Endometrial microvascular endothelial cells (primary cell): ENCODE data around the gene TRIM67. TPM values are rescaled to one million over a fixed set of nuclear protein-coding genes. Genes with fewer than 3 reads are reported as not detected.

Experiments used
- in situ Hi-C: cut with HindIII; loops from 2 replicates; pipeline ENCODE4 v1.10.0; 2017; ENCODE audit warnings: low sequenced_read_pairs, low pct_unique_long_range_greater_than_20kb; ENCODE audit errors: inconsistent ontology term
- total RNA-seq: library from RNA; depleted of rRNA; stranded (reverse); fragments of >200 nt; gene quantifications from one replicate; pipeline ENCODE4 v1.2.3, GENCODE V29; 2015; ENCODE audit errors: inconsistent ontology term

TRIM67 gene
- total RNA-seq, 1 donor from 2014 or later: not detected

- in situ Hi-C loops: no loop called here
Observed at GRCh38 chr1:231218078-231218477, 56.2 kb downstream of the TRIM67 start.

DNA sequence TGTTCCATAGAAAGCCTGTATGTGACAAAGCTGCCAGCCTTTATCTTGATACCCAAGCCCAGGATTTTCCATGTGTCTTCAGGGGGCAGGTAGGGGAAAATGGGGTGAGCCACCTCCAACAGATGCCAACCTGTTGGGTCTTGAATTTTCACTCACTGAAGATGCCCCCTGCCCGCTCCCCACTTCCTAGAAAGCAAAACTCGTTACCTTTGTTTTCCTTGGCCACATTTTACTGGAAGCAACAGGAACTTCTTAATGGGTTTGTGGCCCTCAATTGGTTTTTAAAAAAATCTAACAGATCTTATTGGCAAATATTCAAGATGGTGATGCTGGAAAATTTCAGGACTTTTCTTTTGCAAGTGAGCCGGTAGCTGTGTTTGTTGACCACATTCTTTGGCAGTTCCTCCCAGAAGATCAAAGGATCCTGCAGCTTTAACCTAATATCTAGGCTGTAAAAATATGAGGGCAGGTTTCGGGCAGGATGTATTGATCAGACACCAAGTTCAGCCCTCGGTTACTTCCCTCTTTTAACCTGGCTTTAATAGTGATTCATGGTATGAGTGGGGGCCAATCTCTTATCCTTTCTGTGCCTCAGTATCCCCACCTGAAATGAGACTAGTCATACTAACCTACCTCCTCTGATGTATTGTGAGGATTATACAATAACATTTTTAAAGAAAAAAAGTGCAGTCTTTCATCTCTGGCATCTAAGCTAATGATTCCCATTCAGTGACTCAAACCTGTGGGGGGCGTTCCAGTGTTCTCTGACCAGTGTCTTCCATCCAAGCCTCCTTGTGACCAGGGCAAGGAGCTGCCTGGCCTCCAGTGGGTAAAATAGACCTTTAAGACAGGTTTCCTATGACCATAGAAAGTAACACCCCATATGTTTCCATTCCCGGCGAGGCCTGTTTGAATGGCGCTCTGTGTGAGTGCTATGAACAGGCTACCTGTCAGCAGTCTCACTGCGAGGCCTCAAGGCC lies 57.9 kb downstream of the TRIM67 start:
- in situ Hi-C loops: no loop called here

- in situ Hi-C loops: no loop called here
Observed at GRCh38 chr1:231220801-231221200, 58.9 kb downstream of the TRIM67 start.

GRCh38 chr1:231226156-231226555 lies 64.3 kb downstream of the TRIM67 start:
- in situ Hi-C loops: no loop called here

GRCh38 chr1:231231511-231231910 lies 69.7 kb downstream of the TRIM67 start:
- in situ Hi-C loops: no loop called here

DNA sequence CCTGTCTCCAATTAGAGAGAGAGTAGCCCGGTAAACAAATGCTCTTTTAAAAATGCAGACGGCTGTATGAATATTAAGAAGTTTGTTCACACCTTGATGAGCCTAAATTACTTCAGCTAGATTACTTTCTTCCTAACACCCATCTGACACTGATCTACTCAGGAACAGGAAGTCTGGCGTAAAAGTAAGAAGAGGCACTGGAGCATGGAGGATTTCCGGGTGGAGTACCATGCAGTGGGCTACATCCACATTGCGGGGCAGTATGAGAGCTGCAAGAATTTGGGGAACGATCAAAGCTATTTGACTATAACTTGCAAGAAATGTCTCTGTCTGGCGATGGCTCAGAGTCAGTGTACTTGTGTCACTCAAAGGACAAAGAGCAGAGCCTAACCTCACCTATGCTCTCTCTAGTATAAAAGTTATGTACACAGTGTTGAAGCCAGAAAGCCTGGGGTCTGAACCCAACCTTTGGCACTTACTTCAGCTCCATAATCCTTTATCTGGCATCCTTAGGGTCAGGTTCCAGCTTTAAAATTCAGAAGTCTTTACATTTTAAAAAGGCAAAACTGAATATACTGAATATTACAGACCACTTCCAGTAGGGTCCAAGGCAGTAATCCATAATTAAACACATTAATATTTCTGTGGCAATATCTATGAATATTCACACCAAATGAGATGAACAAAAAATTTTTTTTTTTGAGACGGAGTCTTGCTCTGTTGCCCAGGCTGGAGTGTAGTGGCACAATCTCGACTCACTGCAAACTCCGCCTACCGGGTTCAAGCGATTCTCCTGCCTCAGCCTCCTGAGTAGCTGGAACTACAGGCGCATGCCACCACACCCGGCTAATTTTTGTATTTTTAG lies 71.2 kb downstream of the TRIM67 start:
- in situ Hi-C loops: no loop called here

GRCh38 chr1:231233735-231234417 lies 72.0 kb downstream of the TRIM67 start:
- in situ Hi-C loops: no loop called here

- in situ Hi-C loops: no loop called here
Observed at GRCh38 chr1:231234506-231234905, 72.6 kb downstream of the TRIM67 start.

DNA sequence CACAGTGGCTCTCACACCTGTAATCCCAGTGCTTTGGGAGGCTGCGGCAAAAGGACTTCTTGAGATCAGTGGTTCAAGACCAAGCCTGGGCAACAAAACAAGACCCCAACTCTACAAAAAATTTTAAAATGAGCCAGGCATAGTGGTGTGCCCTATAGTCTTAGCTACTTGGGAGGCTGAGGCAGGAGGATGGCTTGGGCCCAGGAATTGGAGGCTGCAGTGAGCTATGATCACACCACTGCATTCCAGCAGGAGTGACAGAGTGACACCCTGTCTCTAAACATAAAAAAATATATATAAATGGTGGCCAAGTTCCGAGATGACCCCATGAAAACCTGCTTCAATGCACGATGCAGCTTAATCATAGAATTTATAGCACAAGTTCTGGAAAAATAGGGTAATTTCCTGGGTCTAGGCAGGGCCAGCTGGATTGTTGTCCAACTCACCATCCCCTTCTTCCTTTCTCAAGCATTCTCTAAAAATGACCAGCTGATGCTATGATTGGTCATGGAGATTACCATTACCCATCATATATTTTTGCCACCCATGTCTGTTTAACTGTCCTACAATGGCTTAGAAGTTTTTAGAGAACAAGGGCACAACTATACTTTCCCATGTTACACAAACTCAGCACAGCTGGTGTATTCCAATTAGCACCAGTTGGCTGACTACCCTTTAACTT lies 73.8 kb downstream of the TRIM67 start:
- in situ Hi-C loops: no loop called here

DNA sequence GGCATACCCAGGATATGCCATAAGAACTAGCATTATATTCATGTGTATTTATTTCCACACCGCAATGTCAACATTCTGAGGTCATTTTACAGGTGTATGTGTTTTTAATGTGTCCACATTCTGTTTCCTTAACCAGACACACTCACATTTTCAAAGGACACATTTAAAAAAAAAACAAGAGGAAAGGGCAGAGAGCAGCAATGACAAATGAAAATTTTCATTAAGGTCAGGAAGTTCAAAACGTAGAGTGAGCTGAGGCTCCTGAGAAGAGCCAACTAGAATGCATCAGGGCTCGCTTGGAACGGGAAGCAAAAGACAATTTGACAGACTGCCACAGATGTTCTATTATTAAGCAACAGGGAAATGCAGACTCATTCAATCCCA lies 74.3 kb downstream of the TRIM67 start:
- in situ Hi-C loops: no loop called here

GRCh38 chr1:231236938-231237337 lies 75.1 kb downstream of the TRIM67 start:
- in situ Hi-C loops: no loop called here

DNA sequence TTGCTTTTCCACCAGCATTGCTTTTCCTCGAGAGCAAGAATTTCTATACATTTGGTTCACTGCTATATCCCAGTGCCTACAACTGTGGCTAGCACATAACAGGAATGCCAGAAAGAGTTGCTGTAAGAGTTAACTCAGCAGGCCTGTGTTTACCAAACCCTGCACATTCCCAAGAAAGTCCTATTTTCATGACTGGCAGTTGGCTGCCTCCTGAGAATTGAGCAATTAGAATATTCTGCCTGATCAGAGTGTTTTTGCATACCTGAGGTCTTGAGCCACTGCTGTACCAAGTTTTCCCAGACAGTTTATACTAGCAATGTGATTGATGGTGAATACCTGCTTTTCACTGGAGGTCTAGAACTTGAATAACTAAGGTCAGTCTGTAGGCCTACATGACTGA lies 76.4 kb downstream of the TRIM67 start:
- in situ Hi-C loops: no loop called here

- in situ Hi-C loops: no loop called here
Observed at GRCh38 chr1:231240531-231240882, 78.6 kb downstream of the TRIM67 start.

DNA sequence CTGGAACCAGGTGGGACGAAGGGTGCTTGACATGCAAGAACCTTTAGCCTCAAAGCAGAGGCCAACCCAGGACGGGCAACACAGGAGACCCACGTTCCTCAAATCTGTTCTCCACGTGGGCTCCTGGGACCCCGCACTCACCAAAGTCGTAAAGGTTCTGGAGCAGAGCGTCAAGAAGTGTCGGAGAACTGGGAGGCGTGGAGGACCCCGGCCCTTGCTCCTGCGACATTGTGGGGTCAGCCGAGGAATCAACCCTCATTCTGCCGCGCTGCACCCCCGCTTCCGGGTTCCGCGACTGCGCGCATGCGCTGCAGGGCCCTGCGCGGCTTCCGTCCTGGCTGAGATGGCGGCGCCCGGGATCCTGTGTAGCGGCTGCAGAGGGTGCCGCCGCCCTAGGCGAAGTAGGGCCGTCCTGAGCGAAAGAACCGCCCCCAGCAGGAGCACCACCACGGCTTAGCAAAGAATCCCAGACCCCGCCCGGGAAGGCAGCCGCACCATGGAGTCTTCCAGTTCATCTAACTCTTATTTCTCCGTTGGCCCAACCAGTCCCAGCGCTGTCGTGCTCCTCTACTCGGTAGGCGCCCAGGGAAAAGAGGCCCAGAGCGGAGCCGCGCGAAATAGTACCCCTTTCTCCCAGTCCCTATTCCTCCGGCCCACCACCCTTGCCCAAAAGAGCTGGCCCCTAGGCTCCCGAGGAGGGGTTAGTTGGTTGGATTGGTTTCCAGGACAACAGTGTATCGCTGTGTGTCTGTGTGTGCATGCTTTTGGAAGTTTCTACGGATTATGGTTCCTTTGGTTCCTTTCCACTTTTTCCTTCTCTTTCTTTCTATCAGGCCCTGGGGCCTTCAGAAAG lies 79.3 kb downstream of the TRIM67 start, which contains the start of gene GNPAT:
Gene GNPAT, plus strand, starts transcription at position 330 of the 853 bp plus-strand sequence. Its CDS starts 167 bp downstream, at position 497.
- in situ Hi-C loops: no loop called here

GRCh38 chr1:231241750-231242149 lies 79.9 kb downstream of the TRIM67 start:
- in situ Hi-C loops: no loop called here

- in situ Hi-C loops: no loop called here
Observed at GRCh38 chr1:231242516-231243198, 80.8 kb downstream of the TRIM67 start.

- in situ Hi-C loops: no loop called here
Observed at GRCh38 chr1:231248778-231249177, 86.9 kb downstream of the TRIM67 start.
